ENCODE results near the gene DAB2IP.

DAB2IP gene

DNA sequence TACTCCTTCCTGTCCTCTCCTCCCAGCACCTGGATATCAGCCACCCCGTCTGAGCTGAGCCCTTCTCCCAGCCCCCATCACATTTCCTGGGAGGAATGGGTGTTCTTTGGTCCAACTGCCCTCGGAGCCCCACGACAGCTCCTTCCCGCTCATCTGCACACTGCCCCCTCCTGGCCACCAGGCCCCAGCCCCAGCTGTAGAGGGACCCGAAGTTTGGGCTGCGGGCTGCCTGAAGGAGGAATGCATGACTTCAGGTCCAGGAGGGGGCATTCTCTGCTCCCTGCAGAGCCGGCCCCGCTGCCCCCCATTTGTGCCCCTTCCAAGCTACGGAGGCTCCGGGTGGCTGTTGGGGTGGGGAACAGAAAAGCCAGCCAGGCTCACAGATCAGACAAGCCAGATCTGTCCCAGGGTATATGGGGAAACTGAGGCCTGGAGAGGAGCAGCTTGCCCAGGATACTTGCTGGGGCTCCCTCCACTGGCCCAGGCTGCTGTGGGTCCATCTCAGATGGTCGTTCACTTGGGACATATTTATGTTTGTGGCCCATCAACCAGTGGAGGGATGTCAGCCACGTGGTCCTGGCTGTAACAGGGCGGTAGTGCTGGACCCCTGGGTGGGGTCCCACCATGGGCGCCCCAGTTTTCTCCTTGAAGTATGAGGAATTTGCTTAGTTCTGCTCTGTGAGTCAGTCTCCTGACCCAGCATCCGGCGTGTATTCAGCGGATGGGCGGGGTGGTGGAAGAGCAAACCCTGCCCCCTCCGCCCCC lies 33.1 kb downstream of the DAB2IP start:
- Histone ChIP-seq H3F3A (ENCODE audit: insufficient read depth, low read length) (no peaks in the 10 kb centered on the region), H3K9me2 (ENCODE audit: low read depth, low read length) (no peaks in the 10 kb centered on the region), H4K20me1 (ENCODE audit: insufficient read depth, low read length) (no peaks in the 10 kb centered on the region), H3K79me2 (ENCODE audit: insufficient read depth, low read length) (no peaks in the 10 kb centered on the region), H3K4me2 (ENCODE audit: low read length) (no peak overlapping the region), H3K9ac (ENCODE audit: low read length) (no peak overlapping the region), H3K36me3 (ENCODE audit: insufficient read depth, low read length) (no peaks in the 10 kb centered on the region), H3K27me3 (ENCODE audit: insufficient read depth, low read length) (peaks cover 11% of the 10 kb centered on the region; the same call in 1 of the 2 replicates), H2AFZ (ENCODE audit: low read length) (no peak overlapping the region), H3K9me3 (ENCODE audit: low read length) (no peaks in the 10 kb centered on the region), H3K4me1 (ENCODE audit: insufficient read depth, low read length, severe bottlenecking) (no peaks in the 10 kb centered on the region), H3K4me3 (ENCODE audit: low read depth, low read length, poor library complexity, severe bottlenecking) (no peak overlapping the region), H3K27ac (ENCODE audit: low read depth, low read length, poor library complexity, severe bottlenecking) (no peak overlapping the region)
- TF ChIP-seq, protein P1, sequence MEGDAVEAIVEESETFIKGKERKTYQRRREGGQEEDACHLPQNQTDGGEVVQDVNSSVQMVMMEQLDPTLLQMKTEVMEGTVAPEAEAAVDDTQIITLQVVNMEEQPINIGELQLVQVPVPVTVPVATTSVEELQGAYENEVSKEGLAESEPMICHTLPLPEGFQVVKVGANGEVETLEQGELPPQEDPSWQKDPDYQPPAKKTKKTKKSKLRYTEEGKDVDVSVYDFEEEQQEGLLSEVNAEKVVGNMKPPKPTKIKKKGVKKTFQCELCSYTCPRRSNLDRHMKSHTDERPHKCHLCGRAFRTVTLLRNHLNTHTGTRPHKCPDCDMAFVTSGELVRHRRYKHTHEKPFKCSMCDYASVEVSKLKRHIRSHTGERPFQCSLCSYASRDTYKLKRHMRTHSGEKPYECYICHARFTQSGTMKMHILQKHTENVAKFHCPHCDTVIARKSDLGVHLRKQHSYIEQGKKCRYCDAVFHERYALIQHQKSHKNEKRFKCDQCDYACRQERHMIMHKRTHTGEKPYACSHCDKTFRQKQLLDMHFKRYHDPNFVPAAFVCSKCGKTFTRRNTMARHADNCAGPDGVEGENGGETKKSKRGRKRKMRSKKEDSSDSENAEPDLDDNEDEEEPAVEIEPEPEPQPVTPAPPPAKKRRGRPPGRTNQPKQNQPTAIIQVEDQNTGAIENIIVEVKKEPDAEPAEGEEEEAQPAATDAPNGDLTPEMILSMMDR (IDR thresholded peaks at IDR 0.05; ENCODE audit: low read length): peak; percentile 83
- TF ChIP-seq EZH2 (IDR thresholded peaks at IDR 0.05; ENCODE audit: borderline replicate concordance, low read length): no peak

DNA sequence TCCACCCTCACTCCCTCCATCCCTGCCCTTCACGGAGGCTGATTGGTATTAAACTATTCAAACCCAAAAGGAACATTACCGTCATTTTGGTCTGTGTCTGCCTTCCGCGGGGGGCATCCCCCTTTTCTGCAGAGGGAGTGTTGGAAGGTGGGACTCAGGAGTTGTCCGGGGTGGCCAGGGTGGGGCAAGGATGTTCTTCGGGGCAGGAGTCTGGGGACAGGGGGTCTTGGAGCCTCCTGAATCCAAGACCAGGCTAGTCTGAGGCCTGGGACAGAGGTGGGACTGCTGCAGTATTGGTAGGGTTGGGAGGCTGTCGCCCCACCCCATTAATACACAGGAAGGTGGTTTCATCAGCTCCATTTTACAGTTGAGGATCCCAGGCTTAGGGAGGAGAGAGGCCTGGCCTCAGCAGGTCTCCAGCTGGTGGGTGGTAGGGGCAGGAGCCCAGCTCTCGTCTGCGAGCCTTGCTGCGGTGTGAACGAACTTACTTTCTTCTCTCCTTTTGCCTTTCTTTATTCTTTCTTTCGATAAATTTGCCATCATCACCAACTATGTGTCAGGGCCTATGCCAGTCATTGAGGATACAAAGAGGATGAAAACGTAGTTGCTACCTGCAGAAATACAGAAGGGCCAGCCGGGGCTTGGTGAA lies 33.8 kb downstream of the DAB2IP start:
- no peaks in the 10 kb centered on the region for H3K79me2 ChIP-seq (ENCODE audit: insufficient read depth, low read length)
- H3K27ac ChIP-seq (ENCODE audit: low read depth, low read length, poor library complexity, severe bottlenecking): no peak overlapping the region
- H4K20me1 ChIP-seq (ENCODE audit: insufficient read depth, low read length): no peaks in the 10 kb centered on the region
- no peaks in the 10 kb centered on the region for H3K9me2 ChIP-seq (ENCODE audit: low read depth, low read length)
- no peaks in the 10 kb centered on the region for H3F3A ChIP-seq (ENCODE audit: insufficient read depth, low read length)
- H3K27me3 ChIP-seq (ENCODE audit: insufficient read depth, low read length): peaks cover 11% of the 10 kb centered on the region; the same call in 1 of the 2 replicates
- H2AFZ ChIP-seq (ENCODE audit: low read length): no peak overlapping the region
- H3K4me2 ChIP-seq (ENCODE audit: low read length): no peak overlapping the region
- no peak overlapping the region for H3K9ac ChIP-seq (ENCODE audit: low read length)
- H3K4me1 ChIP-seq (ENCODE audit: insufficient read depth, low read length, severe bottlenecking): no peaks in the 10 kb centered on the region
- no peak for TF ChIP-seq EZH2 (IDR thresholded peaks at IDR 0.05; ENCODE audit: borderline replicate concordance, low read length)
- TF ChIP-seq, protein P1 (IDR thresholded peaks at IDR 0.05; ENCODE audit: low read length): no peak
- H3K9me3 ChIP-seq (ENCODE audit: low read length): no peaks in the 10 kb centered on the region
- H3K4me3 ChIP-seq (ENCODE audit: low read depth, low read length, poor library complexity, severe bottlenecking): no peak overlapping the region
- H3K36me3 ChIP-seq (ENCODE audit: insufficient read depth, low read length): no peaks in the 10 kb centered on the region

DNA sequence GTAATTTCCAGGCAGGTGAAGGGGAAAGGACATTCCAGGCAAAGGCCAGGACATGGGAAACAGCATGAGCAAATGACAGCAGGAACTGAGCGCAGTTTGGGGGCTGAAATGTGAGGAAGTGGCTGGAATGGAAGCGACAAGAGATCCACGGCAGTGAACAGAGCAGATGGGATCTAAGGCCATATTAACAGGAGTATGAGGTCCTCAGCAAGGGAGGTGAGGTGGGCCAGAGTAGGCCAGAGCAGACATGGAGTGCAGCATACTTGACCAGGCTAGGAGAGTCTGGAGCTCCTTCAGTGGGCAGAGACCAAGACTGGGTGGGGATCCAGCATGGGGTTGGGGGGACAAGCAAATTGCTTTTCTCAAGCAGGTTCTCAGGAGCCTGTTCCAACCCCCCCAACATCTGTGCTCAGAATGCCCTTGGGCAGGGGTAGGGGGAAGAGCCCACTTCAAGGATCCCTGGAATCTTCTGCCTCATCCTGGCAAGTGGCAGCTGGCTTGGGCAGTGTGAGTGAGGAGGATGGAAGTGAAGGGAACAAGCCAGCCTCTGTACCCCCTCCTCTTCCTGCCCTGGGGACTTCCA lies 34.5 kb downstream of the DAB2IP start:
- peaks cover 11% of the 10 kb centered on the region; the same call in 1 of the 2 replicates for H3K27me3 ChIP-seq (ENCODE audit: insufficient read depth, low read length)
- no peaks in the 10 kb centered on the region for H4K20me1 ChIP-seq (ENCODE audit: insufficient read depth, low read length)
- no peaks in the 10 kb centered on the region for H3K36me3 ChIP-seq (ENCODE audit: insufficient read depth, low read length)
- H3K4me1 ChIP-seq (ENCODE audit: insufficient read depth, low read length, severe bottlenecking): no peaks in the 10 kb centered on the region
- no peaks in the 10 kb centered on the region for H3K79me2 ChIP-seq (ENCODE audit: insufficient read depth, low read length)
- no peaks in the 10 kb centered on the region for H3K9me3 ChIP-seq (ENCODE audit: low read length)
- H3K4me3 ChIP-seq (ENCODE audit: low read depth, low read length, poor library complexity, severe bottlenecking): no peak overlapping the region
- H3K9me2 ChIP-seq (ENCODE audit: low read depth, low read length): no peaks in the 10 kb centered on the region
- no peaks in the 10 kb centered on the region for H3F3A ChIP-seq (ENCODE audit: insufficient read depth, low read length)
- no peak overlapping the region for H3K9ac ChIP-seq (ENCODE audit: low read length)
- no peak overlapping the region for H2AFZ ChIP-seq (ENCODE audit: low read length)
- H3K27ac ChIP-seq (ENCODE audit: low read depth, low read length, poor library complexity, severe bottlenecking): no peak overlapping the region
- no peak for TF ChIP-seq EZH2 (IDR thresholded peaks at IDR 0.05; ENCODE audit: borderline replicate concordance, low read length)
- TF ChIP-seq, protein P1 (IDR thresholded peaks at IDR 0.05; ENCODE audit: low read length): no peak
- H3K4me2 ChIP-seq (ENCODE audit: low read length): no peak overlapping the region

All from OCI-LY1 (cell line).